ENCODE measurements around the gene SH3BP5.

SH3BP5 gene

GRCh38 chr3:15326037-15326436, 6.3 kb downstream of the SH3BP5 start:
- Histone ChIP-seq H3K9ac (ENCODE audit: low read depth, low read length, poor library complexity) (no peak overlapping the region), H2AFZ (ENCODE audit: low read length) (no peak overlapping the region), H4K8ac (ENCODE audit: low read depth, low read length) (no peak overlapping the region), H2BK15ac (ENCODE audit: low read length) (no peak overlapping the region), H3K4me1 (ENCODE audit: control insufficient read depth in 2 of 2, insufficient read depth in 1 of 2, low read depth in 1 of 2, low read length in 2 of 2) (peaks cover 7 to 12% of the 10 kb centered on the region in 2 donors), H3K23ac (ENCODE audit: low read depth, low read length, poor library complexity) (no peak overlapping the region), H3K36me3 (replicated peaks in 1 of 2; ENCODE audit: control insufficient read depth in 2 of 2, insufficient read depth in 2 of 2, low read length in 2 of 2) (no peaks in the 10 kb centered on the region), H3K27me3 (ENCODE audit: control insufficient read depth in 3 of 3, insufficient read depth in 3 of 3, low read depth in 1 of 3, low read length in 3 of 3) (peaks cover 0 to 7% (median 0%) of the 10 kb centered on the region in 3 experiments), H3K79me1 (ENCODE audit: low read depth, low read length) (no peaks in the 10 kb centered on the region), H3K4me2 (ENCODE audit: insufficient read depth, low read length, poor library complexity, severe bottlenecking) (no peak overlapping the region), H3K27ac (replicated peaks; ENCODE audit: low read length) (peak overlapping the region; percentile 4), H2BK5ac (ENCODE audit: low read length) (no peak overlapping the region), H2BK12ac (ENCODE audit: low read length) (no peak overlapping the region), H2AK5ac (ENCODE audit: low read depth, low read length) (no peak overlapping the region), H3K4ac (ENCODE audit: low read length) (no peak overlapping the region), H3K9me3 (replicated peaks in 1 of 2; ENCODE audit: control insufficient read depth in 2 of 2, insufficient read depth in 1 of 2, low read depth in 1 of 2, low read length in 2 of 2) (no peaks in the 10 kb centered on the region), H4K91ac (ENCODE audit: low read depth, low read length, poor library complexity) (no peak overlapping the region), H2BK120ac (ENCODE audit: low read depth, low read length) (no peak overlapping the region), H3K18ac (ENCODE audit: low read length) (peak overlapping the region; percentile 58), H3K14ac (ENCODE audit: low read length) (peak overlapping the region; percentile 38), H3K4me3 (ENCODE audit: low read length in 2 of 2) (no peak overlapping the region)
- DNase-seq (ENCODE audit: low spot score), result no peak
- no CpG with 5 or more reads among the region's 3 CpGs for WGBS, 2 donors (ENCODE audit: extremely low coverage in 2 of 2, insufficient read length in 2 of 2, insufficient replicate concordance in 1 of 2)

- no peak overlapping the region for H3K18ac ChIP-seq (ENCODE audit: low read length)
- no peak overlapping the region for H2AK5ac ChIP-seq (ENCODE audit: low read depth, low read length)
- no peak overlapping the region for H3K4ac ChIP-seq (ENCODE audit: low read length)
- no peak overlapping the region for H3K23ac ChIP-seq (ENCODE audit: low read depth, low read length, poor library complexity)
- H3K79me1 ChIP-seq (ENCODE audit: low read depth, low read length), result no peaks in the 10 kb centered on the region
- no peak overlapping the region for H2AFZ ChIP-seq (ENCODE audit: low read length)
- no peak overlapping the region for H2BK15ac ChIP-seq (ENCODE audit: low read length)
- H4K8ac ChIP-seq (ENCODE audit: low read depth, low read length), result no peak overlapping the region
- no peak overlapping the region for H2BK12ac ChIP-seq (ENCODE audit: low read length)
- H3K14ac ChIP-seq (ENCODE audit: low read length), result no peak overlapping the region
- H3K4me3 ChIP-seq (ENCODE audit: low read length in 2 of 2), result no peak overlapping the region
- H3K27me3 ChIP-seq (ENCODE audit: control insufficient read depth in 3 of 3, insufficient read depth in 3 of 3, low read depth in 1 of 3, low read length in 3 of 3), result no peaks in the 10 kb centered on the region
- no peak overlapping the region for H2BK5ac ChIP-seq (ENCODE audit: low read length)
- H3K4me1 ChIP-seq (ENCODE audit: control insufficient read depth in 2 of 2, insufficient read depth in 1 of 2, low read depth in 1 of 2, low read length in 2 of 2), result peaks cover 5 to 11% of the 10 kb centered on the region in 2 donors
- H3K27ac ChIP-seq (replicated peaks; ENCODE audit: low read length), result no peak overlapping the region
- no peak overlapping the region for H4K91ac ChIP-seq (ENCODE audit: low read depth, low read length, poor library complexity)
- no peak for DNase-seq (ENCODE audit: low spot score)
- no CpG with 5 or more reads among the region's 4 CpGs for WGBS, 2 donors (ENCODE audit: extremely low coverage in 2 of 2, insufficient read length in 2 of 2, insufficient replicate concordance in 1 of 2)
- H3K9ac ChIP-seq (ENCODE audit: low read depth, low read length, poor library complexity), result no peak overlapping the region
- H3K36me3 ChIP-seq (replicated peaks in 1 of 2; ENCODE audit: control insufficient read depth in 2 of 2, insufficient read depth in 2 of 2, low read length in 2 of 2), result no peaks in the 10 kb centered on the region
- H2BK120ac ChIP-seq (ENCODE audit: low read depth, low read length), result no peak overlapping the region
- no peaks in the 10 kb centered on the region for H3K9me3 ChIP-seq (replicated peaks in 1 of 2; ENCODE audit: control insufficient read depth in 2 of 2, insufficient read depth in 1 of 2, low read depth in 1 of 2, low read length in 2 of 2)
- no peak overlapping the region for H3K4me2 ChIP-seq (ENCODE audit: insufficient read depth, low read length, poor library complexity, severe bottlenecking)
These were observed 7.2 kb downstream of the SH3BP5 start for GRCh38 chr3:15325228-15325627.

DNA sequence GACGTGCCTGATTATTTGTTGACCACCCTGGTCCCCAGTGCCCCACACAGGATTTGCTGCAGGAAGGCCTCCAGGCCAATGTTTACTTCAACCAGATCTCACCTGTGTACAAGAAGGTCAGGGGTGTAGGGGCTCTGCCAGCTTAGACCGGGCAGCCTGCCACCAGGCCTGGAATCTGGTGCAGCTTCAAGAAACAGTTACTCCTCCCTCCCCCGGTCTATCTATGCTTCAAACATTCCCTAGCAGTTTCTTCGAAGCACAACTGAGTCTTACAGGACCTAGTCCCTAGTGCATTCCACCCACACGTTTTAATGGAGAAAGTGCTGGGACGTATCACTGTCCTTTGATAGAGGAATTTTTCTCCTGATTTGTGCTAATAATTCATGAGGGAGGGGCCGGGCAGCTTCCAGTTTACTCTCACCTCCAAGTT, 8.0 kb downstream of the SH3BP5 start:
- no CpG with 5 or more reads among the region's 7 CpGs for WGBS, 2 donors (ENCODE audit: extremely low coverage in 2 of 2, insufficient read length in 2 of 2, insufficient replicate concordance in 1 of 2)
- no peak overlapping the region for H3K23ac ChIP-seq (ENCODE audit: low read depth, low read length, poor library complexity)
- no peaks in the 10 kb centered on the region for H3K36me3 ChIP-seq (replicated peaks in 1 of 2; ENCODE audit: control insufficient read depth in 2 of 2, insufficient read depth in 2 of 2, low read length in 2 of 2)
- H3K18ac ChIP-seq (ENCODE audit: low read length), result no peak overlapping the region
- H2AK5ac ChIP-seq (ENCODE audit: low read depth, low read length), result peak overlapping the region; percentile 41
- no peaks in the 10 kb centered on the region for H3K27me3 ChIP-seq (ENCODE audit: control insufficient read depth in 3 of 3, insufficient read depth in 3 of 3, low read depth in 1 of 3, low read length in 3 of 3)
- no peak overlapping the region for H3K27ac ChIP-seq (replicated peaks; ENCODE audit: low read length)
- no peak overlapping the region for H4K8ac ChIP-seq (ENCODE audit: low read depth, low read length)
- H3K14ac ChIP-seq (ENCODE audit: low read length), result no peak overlapping the region
- H3K4me2 ChIP-seq (ENCODE audit: insufficient read depth, low read length, poor library complexity, severe bottlenecking), result no peak overlapping the region
- no peak overlapping the region for H3K9ac ChIP-seq (ENCODE audit: low read depth, low read length, poor library complexity)
- no peaks in the 10 kb centered on the region for H3K9me3 ChIP-seq (replicated peaks in 1 of 2; ENCODE audit: control insufficient read depth in 2 of 2, insufficient read depth in 1 of 2, low read depth in 1 of 2, low read length in 2 of 2)
- H3K4ac ChIP-seq (ENCODE audit: low read length), result no peak overlapping the region
- H3K4me1 ChIP-seq (ENCODE audit: control insufficient read depth in 2 of 2, insufficient read depth in 1 of 2, low read depth in 1 of 2, low read length in 2 of 2), result peaks cover 0 to 10% of the 10 kb centered on the region in 2 donors
- H3K79me1 ChIP-seq (ENCODE audit: low read depth, low read length), result no peaks in the 10 kb centered on the region
- H3K4me3 ChIP-seq (ENCODE audit: low read length in 2 of 2), result no peak overlapping the region
- H2BK15ac ChIP-seq (ENCODE audit: low read length), result no peak overlapping the region
- H4K91ac ChIP-seq (ENCODE audit: low read depth, low read length, poor library complexity), result no peak overlapping the region
- H2AFZ ChIP-seq (ENCODE audit: low read length), result no peak overlapping the region
- peak overlapping the region; percentile 46 for H2BK12ac ChIP-seq (ENCODE audit: low read length)
- H2BK120ac ChIP-seq (ENCODE audit: low read depth, low read length), result no peak overlapping the region
- no peak for DNase-seq (ENCODE audit: low spot score)
- H2BK5ac ChIP-seq (ENCODE audit: low read length), result no peak overlapping the region

GRCh38 chr3:15323063-15323462, 9.3 kb downstream of the SH3BP5 start:
- Histone ChIP-seq H3K27ac (replicated peaks; ENCODE audit: low read length) (no peak overlapping the region), H2BK5ac (ENCODE audit: low read length) (no peak overlapping the region), H3K14ac (ENCODE audit: low read length) (no peak overlapping the region), H3K27me3 (ENCODE audit: control insufficient read depth in 3 of 3, insufficient read depth in 3 of 3, low read depth in 1 of 3, low read length in 3 of 3) (no peaks in the 10 kb centered on the region), H3K9ac (ENCODE audit: low read depth, low read length, poor library complexity) (no peak overlapping the region), H2AK5ac (ENCODE audit: low read depth, low read length) (no peak overlapping the region), H4K8ac (ENCODE audit: low read depth, low read length) (no peak overlapping the region), H3K23ac (ENCODE audit: low read depth, low read length, poor library complexity) (no peak overlapping the region), H3K36me3 (replicated peaks in 1 of 2; ENCODE audit: control insufficient read depth in 2 of 2, insufficient read depth in 2 of 2, low read length in 2 of 2) (no peaks in the 10 kb centered on the region), H4K91ac (ENCODE audit: low read depth, low read length, poor library complexity) (no peak overlapping the region), H2BK120ac (ENCODE audit: low read depth, low read length) (no peak overlapping the region), H2BK15ac (ENCODE audit: low read length) (no peak overlapping the region), H3K18ac (ENCODE audit: low read length) (no peak overlapping the region), H3K4me1 (ENCODE audit: control insufficient read depth in 2 of 2, insufficient read depth in 1 of 2, low read depth in 1 of 2, low read length in 2 of 2) (peaks cover 0 to 10% of the 10 kb centered on the region in 2 donors), H3K9me3 (replicated peaks in 1 of 2; ENCODE audit: control insufficient read depth in 2 of 2, insufficient read depth in 1 of 2, low read depth in 1 of 2, low read length in 2 of 2) (no peaks in the 10 kb centered on the region), H3K4ac (ENCODE audit: low read length) (no peak overlapping the region), H3K4me2 (ENCODE audit: insufficient read depth, low read length, poor library complexity, severe bottlenecking) (no peak overlapping the region), H2BK12ac (ENCODE audit: low read length) (no peak overlapping the region), H3K4me3 (ENCODE audit: low read length in 2 of 2) (no peak overlapping the region), H3K79me1 (ENCODE audit: low read depth, low read length) (no peaks in the 10 kb centered on the region), H2AFZ (ENCODE audit: low read length) (no peak overlapping the region)
- no peak for DNase-seq (ENCODE audit: low spot score)
- no CpG with 5 or more reads among the region's 6 CpGs for WGBS, 2 donors (ENCODE audit: extremely low coverage in 2 of 2, insufficient read length in 2 of 2, insufficient replicate concordance in 1 of 2)
